ENCODE results near the gene BTBD19.
A peak's percentile ranks its signal among the peaks of the same experiment; 100 is the strongest.

The BTBD19 gene

DNA sequence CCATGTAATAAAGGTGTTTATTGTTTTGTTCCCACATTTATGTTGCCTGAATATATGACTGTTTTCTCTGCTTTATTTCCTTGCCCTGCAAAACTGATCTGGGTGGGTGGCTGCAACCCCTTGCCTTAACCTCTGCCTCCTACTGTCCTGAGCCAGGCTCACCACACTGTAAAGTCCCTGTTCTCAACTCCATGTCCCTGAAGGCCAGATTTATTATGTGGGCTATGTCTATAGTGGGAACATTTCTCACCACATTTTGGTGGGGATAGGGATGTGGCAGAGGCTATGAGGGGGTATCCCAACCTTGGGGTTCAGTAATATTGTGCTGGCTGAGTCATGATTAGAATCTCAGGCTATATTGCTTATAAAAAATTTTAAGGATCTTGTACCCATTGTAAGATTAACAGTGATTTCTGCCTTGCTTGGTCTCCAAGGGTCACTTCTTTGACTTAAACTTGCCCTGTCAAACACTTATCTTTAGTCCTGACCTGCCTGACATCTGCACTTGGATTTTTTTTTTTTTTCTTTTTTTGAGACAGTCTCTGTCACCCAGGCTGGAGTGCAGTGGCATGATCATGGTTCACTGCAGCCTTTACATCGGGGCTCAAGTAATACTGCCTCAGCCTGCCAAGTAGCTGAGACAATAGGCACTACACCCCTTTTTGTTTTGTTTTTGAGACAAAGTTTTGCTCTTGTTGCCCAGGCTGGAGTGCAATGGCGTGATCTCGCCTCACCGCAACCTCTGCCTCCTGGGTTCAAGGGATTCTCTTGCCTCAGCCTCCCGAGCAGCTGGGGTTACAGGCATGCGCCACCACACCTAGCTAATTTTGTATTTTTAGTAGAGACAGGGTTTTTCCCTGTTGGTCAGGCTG is 29.4 kb upstream of the BTBD19 start:
- H3K9me3 ChIP-seq (ENCODE audit: control insufficient read depth, low read length): no peaks in the 10 kb centered on the region
- peaks cover 51% of the 10 kb centered on the region for H3K36me3 ChIP-seq (ENCODE audit: control insufficient read depth, insufficient read depth, low read length, severe bottlenecking)
- peaks cover 33% of the 10 kb centered on the region for H3K4me1 ChIP-seq (ENCODE audit: control insufficient read depth, insufficient read depth, low read length)
- no peak overlapping the region for H3K4me3 ChIP-seq (ENCODE audit: low read length)
- H3K27me3 ChIP-seq (replicated peaks; ENCODE audit: control insufficient read depth, insufficient read depth, low read length): no peaks in the 10 kb centered on the region
- no peak for DNase-seq (ENCODE audit: low read depth)
- peak overlapping the region; percentile 97 for H3K9ac ChIP-seq (ENCODE audit: low read length)

DNA sequence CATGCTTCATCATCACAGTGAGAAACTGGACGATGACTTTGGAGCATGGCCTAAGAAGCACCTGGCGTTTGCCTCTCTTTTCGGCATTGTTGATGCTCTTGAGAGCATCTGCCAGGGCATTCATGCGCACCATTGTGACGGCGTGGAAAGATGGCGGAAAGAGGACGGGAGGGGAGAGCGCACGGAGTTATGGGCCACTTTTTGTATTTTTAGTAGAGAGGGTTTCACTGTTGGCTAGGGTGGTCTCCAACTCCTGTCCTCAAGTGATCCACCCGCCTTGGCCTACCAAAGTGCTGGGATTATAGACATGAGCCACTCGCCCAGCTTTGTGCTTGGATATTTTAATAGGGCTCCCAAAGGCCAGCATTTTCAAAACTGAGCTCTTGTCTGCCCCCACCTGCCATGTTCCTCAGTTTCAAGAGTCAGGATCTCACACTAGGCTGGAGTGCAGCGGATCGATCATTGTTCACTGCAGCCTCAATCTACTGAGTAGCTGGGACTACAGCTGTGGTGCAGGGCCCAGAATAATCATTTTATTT is 27.7 kb upstream of the BTBD19 start:
- H3K27me3 ChIP-seq (replicated peaks; ENCODE audit: control insufficient read depth, insufficient read depth, low read length): no peaks in the 10 kb centered on the region
- peaks cover 27% of the 10 kb centered on the region for H3K4me1 ChIP-seq (ENCODE audit: control insufficient read depth, insufficient read depth, low read length)
- no peaks in the 10 kb centered on the region for H3K9me3 ChIP-seq (ENCODE audit: control insufficient read depth, low read length)
- DNase-seq (ENCODE audit: low read depth): no peak
- H3K4me3 ChIP-seq (ENCODE audit: low read length): no peak overlapping the region
- H3K9ac ChIP-seq (ENCODE audit: low read length): no peak overlapping the region
- peaks cover 51% of the 10 kb centered on the region for H3K36me3 ChIP-seq (ENCODE audit: control insufficient read depth, insufficient read depth, low read length, severe bottlenecking)

DNA sequence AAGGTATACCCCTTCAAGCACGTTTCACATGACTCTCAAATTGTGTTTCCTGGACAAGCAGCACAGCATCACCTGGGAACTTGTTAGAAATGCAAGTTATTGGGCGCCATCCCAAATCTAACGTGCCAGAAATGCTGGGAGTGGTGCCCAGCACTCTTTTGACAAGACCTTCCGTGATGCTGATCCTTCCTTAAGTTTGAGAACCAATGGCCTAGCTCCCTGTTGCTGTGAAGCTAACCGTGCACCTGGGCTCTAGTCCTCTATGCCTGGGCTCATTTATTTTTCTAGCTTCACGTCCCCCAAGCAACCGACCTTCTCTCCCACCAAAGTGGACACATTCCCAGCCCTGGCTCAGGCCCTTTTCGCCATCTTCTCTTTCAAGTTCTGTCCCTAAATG is 24.6 kb upstream of the BTBD19 start:
- DNase-seq (ENCODE audit: low read depth): no peak

GRCh38 chr1:44784094-44785028 is 24.0 kb upstream of the BTBD19 start:
- no peak for DNase-seq (ENCODE audit: low read depth)

More for the DNA sequence above, 24.6 kb upstream of the BTBD19 start:
- Histone ChIP-seq H3K36me3 (ENCODE audit: control insufficient read depth, insufficient read depth, low read length, severe bottlenecking) (peaks cover 27% of the 10 kb centered on the region), H3K9ac (ENCODE audit: low read length) (peak overlapping the region; percentile 21), H3K9me3 (ENCODE audit: control insufficient read depth, low read length) (no peaks in the 10 kb centered on the region), H3K4me1 (ENCODE audit: control insufficient read depth, insufficient read depth, low read length) (peaks cover 12% of the 10 kb centered on the region), H3K27me3 (replicated peaks; ENCODE audit: control insufficient read depth, insufficient read depth, low read length) (no peaks in the 10 kb centered on the region), H3K4me3 (ENCODE audit: low read length) (no peak overlapping the region)

GRCh38 chr1:44785029-44785380 is 23.3 kb upstream of the BTBD19 start:
- Histone ChIP-seq H3K9ac (ENCODE audit: low read length) (no peak overlapping the region), H3K4me3 (ENCODE audit: low read length) (no peak overlapping the region)
- no peak for DNase-seq (ENCODE audit: low read depth)

More at GRCh38 chr1:44784094-44785028, 24.0 kb upstream of the BTBD19 start:
- peaks cover 21% of the 10 kb centered on the region for H3K36me3 ChIP-seq (ENCODE audit: control insufficient read depth, insufficient read depth, low read length, severe bottlenecking)
- H3K9me3 ChIP-seq (ENCODE audit: control insufficient read depth, low read length): no peaks in the 10 kb centered on the region
- no peaks in the 10 kb centered on the region for H3K27me3 ChIP-seq (replicated peaks; ENCODE audit: control insufficient read depth, insufficient read depth, low read length)
- H3K9ac ChIP-seq (ENCODE audit: low read length): peak overlapping the region; percentile 21
- no peak overlapping the region for H3K4me3 ChIP-seq (ENCODE audit: low read length)
- H3K4me1 ChIP-seq (ENCODE audit: control insufficient read depth, insufficient read depth, low read length): peaks cover 12% of the 10 kb centered on the region

DNA sequence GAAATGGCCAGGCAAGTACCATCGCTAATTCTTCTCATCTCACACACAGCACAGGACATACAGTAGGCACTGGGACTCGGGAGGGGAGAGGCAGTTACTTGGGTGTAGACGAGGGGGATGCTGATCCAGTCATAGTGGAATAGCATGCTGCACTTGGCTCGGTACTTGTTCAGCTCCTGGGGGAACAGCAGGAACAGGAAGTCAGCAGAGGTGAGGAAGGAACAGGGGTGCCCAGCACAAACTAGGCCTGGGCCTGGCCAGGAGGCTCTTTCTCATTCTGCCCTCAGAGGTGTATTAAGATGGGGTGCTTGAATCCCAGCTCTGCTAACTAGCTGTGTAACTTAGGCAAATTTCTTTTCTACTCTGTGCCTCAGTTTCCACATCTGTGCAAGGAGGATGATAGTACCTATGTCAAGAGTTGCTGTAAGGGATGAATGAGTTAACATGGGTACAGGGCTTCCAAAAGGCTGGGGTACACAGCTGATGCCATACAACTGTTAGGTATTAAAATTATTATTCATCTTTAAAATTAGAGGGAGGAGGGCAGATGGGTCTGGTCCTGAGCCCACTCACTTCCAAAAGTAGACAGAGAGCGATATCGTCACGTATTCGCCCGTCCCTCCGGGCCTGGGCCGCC is 22.7 kb upstream of the BTBD19 start:
- no peak overlapping the region for H3K9ac ChIP-seq (ENCODE audit: low read length)

More at GRCh38 chr1:44785029-44785380, 23.3 kb upstream of the BTBD19 start:
- Histone ChIP-seq H3K4me1 (ENCODE audit: control insufficient read depth, insufficient read depth, low read length) (peaks cover 12% of the 10 kb centered on the region), H3K27me3 (replicated peaks; ENCODE audit: control insufficient read depth, insufficient read depth, low read length) (no peaks in the 10 kb centered on the region), H3K9me3 (ENCODE audit: control insufficient read depth, low read length) (no peaks in the 10 kb centered on the region), H3K36me3 (ENCODE audit: control insufficient read depth, insufficient read depth, low read length, severe bottlenecking) (peaks cover 15% of the 10 kb centered on the region)

DNA sequence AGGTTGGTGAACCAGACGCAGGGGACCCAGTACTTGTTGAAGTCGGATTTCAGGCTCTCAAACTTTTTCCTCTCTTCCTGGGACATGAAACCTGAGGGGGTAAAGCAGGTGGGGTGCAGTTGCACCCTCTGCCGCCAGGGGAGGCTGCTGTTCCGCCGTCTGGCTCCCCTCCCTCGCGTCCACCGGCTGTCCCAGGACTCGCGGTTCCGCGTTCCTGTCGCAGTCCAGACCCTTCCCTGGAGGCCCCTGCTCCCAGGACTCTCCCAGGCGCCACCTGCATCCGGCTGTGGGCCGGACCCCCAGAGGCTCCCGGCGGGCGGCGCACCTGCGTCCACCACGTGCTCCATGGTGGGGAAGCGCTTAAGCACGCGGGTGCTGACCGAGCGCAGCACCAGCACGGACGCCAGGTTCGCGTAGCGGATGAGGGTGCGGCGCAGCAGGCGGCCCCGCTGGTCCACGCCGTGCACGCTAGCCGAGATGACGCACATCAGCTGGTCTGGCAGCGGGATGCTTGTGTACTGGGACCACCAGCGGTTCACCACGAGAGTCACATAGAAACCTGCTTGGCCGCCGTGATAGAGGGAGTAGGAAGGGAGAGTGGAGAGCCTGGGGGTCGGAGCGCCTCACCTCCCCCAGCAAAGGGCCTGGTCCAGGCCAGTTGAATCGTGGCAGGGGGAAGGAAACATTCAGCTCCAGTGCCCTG is 22.0 kb upstream of the BTBD19 start:
- Histone ChIP-seq H3K36me3 (ENCODE audit: control insufficient read depth, insufficient read depth, low read length, severe bottlenecking) (peaks cover 3% of the 10 kb centered on the region), H3K9ac (ENCODE audit: low read length) (peak overlapping the region; percentile 27), H3K9me3 (ENCODE audit: control insufficient read depth, low read length) (no peaks in the 10 kb centered on the region), H3K27me3 (replicated peaks; ENCODE audit: control insufficient read depth, insufficient read depth, low read length) (no peaks in the 10 kb centered on the region), H3K4me3 (ENCODE audit: low read length) (peak overlapping the region; percentile 69), H3K4me1 (ENCODE audit: control insufficient read depth, insufficient read depth, low read length) (peaks cover 12% of the 10 kb centered on the region)
- DNase-seq (ENCODE audit: low read depth): peak; percentile 70

More for the DNA sequence above, 22.7 kb upstream of the BTBD19 start:
- Histone ChIP-seq H3K9me3 (ENCODE audit: control insufficient read depth, low read length) (no peaks in the 10 kb centered on the region), H3K4me3 (ENCODE audit: low read length) (peak overlapping the region; percentile 69), H3K27me3 (replicated peaks; ENCODE audit: control insufficient read depth, insufficient read depth, low read length) (no peaks in the 10 kb centered on the region), H3K36me3 (ENCODE audit: control insufficient read depth, insufficient read depth, low read length, severe bottlenecking) (peaks cover 9% of the 10 kb centered on the region), H3K4me1 (ENCODE audit: control insufficient read depth, insufficient read depth, low read length) (peaks cover 12% of the 10 kb centered on the region)
- DNase-seq (ENCODE audit: low read depth): no peak

GRCh38 chr1:44786841-44787426 is 21.4 kb upstream of the BTBD19 start:
- H3K4me1 ChIP-seq (ENCODE audit: control insufficient read depth, insufficient read depth, low read length): peaks cover 12% of the 10 kb centered on the region
- DNase-seq (ENCODE audit: low read depth): no peak

GRCh38 chr1:44787506-44787905 is 20.8 kb upstream of the BTBD19 start:
- DNase-seq (ENCODE audit: low read depth): no peak
- Histone ChIP-seq H3K4me3 (ENCODE audit: low read length) (no peak overlapping the region), H3K9me3 (ENCODE audit: control insufficient read depth, low read length) (no peaks in the 10 kb centered on the region), H3K36me3 (ENCODE audit: control insufficient read depth, insufficient read depth, low read length, severe bottlenecking) (no peaks in the 10 kb centered on the region), H3K4me1 (ENCODE audit: control insufficient read depth, insufficient read depth, low read length) (peaks cover 12% of the 10 kb centered on the region), H3K27me3 (replicated peaks; ENCODE audit: control insufficient read depth, insufficient read depth, low read length) (no peaks in the 10 kb centered on the region), H3K9ac (ENCODE audit: low read length) (no peak overlapping the region)

More at GRCh38 chr1:44786841-44787426, 21.4 kb upstream of the BTBD19 start:
- Histone ChIP-seq H3K4me3 (ENCODE audit: low read length) (no peak overlapping the region), H3K9me3 (ENCODE audit: control insufficient read depth, low read length) (no peaks in the 10 kb centered on the region), H3K27me3 (replicated peaks; ENCODE audit: control insufficient read depth, insufficient read depth, low read length) (no peaks in the 10 kb centered on the region), H3K9ac (ENCODE audit: low read length) (no peak overlapping the region), H3K36me3 (ENCODE audit: control insufficient read depth, insufficient read depth, low read length, severe bottlenecking) (no peaks in the 10 kb centered on the region)

All from adipocyte (in vitro differentiated cells).